D721Med (cell line): ENCODE data around the gene HSPG2.

Experiments used
- DNase-seq: peaks from one replicate; pipeline ENCODE4 v3.0.0; 2011; ENCODE audit warnings: low spot score; ENCODE audit not compliant: insufficient read length
- FAIRE-seq: peaks from 2 replicates; lab custom pipeline; 2011; peaks lifted over from hg19 to GRCh38; lab: Jason Lieb, UNC
- TF ChIP-seq, protein P1 (sequence below): IDR thresholded peaks from 2 replicates; pipeline ENCODE4 v1.5.1; 2012; ENCODE audit warnings: mild to moderate bottlenecking, control low read depth; ENCODE audit not compliant: insufficient read depth; ENCODE audit errors: missing control alignments

Gene HSPG2

DNA sequence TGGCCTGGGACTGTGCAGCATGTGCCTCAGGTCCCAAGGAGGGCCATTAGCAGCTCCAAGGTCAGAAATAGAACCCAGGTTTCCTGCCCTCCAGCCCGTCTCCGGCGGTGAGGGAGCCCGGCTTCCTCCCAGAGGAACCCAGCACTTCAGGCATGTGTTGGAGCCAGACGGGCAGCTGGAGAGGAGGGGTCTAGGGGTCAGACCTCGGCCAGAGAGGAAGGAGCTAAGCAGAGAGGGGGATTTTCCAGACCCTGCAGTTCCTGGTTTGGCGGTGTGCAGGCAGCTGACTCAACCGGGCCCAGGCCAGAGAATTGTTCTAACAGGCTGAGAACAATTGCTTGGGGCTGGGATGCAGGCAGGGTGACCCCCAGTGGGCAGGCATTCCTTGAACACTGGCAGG is 37.1 kb downstream of the HSPG2 start:
- FAIRE-seq (no peak), DNase-seq (no peak)
- TF ChIP-seq, protein P1, sequence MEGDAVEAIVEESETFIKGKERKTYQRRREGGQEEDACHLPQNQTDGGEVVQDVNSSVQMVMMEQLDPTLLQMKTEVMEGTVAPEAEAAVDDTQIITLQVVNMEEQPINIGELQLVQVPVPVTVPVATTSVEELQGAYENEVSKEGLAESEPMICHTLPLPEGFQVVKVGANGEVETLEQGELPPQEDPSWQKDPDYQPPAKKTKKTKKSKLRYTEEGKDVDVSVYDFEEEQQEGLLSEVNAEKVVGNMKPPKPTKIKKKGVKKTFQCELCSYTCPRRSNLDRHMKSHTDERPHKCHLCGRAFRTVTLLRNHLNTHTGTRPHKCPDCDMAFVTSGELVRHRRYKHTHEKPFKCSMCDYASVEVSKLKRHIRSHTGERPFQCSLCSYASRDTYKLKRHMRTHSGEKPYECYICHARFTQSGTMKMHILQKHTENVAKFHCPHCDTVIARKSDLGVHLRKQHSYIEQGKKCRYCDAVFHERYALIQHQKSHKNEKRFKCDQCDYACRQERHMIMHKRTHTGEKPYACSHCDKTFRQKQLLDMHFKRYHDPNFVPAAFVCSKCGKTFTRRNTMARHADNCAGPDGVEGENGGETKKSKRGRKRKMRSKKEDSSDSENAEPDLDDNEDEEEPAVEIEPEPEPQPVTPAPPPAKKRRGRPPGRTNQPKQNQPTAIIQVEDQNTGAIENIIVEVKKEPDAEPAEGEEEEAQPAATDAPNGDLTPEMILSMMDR = no peak

DNA sequence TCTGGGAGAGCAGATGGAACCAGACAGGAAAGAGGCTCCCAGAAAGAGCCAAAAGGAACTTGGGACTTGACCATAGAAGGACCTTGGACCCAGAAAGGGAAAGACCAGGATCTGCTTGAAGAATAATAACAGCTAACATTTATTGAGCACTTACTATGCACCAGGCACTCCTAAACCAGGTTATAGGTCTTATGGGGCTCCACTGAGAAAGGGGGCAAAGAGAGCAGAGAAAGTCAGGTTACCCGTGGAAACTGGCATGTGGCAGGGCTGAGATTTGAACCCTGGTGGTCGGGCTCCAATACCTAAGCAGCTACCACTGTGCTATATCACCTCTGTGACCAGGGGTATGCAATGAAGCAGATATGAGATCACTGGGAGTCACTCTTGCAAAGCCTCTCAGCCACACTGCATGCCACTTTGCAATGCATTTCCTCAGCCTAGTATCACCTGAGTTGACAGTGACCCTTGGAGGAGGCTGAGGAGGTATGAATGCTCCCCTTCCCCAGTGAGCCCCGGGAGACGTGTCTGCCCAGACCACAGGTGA is 37.8 kb downstream of the HSPG2 start:
- TF ChIP-seq, protein P1 = no peak
- FAIRE-seq (no peak), DNase-seq (no peak)

DNA sequence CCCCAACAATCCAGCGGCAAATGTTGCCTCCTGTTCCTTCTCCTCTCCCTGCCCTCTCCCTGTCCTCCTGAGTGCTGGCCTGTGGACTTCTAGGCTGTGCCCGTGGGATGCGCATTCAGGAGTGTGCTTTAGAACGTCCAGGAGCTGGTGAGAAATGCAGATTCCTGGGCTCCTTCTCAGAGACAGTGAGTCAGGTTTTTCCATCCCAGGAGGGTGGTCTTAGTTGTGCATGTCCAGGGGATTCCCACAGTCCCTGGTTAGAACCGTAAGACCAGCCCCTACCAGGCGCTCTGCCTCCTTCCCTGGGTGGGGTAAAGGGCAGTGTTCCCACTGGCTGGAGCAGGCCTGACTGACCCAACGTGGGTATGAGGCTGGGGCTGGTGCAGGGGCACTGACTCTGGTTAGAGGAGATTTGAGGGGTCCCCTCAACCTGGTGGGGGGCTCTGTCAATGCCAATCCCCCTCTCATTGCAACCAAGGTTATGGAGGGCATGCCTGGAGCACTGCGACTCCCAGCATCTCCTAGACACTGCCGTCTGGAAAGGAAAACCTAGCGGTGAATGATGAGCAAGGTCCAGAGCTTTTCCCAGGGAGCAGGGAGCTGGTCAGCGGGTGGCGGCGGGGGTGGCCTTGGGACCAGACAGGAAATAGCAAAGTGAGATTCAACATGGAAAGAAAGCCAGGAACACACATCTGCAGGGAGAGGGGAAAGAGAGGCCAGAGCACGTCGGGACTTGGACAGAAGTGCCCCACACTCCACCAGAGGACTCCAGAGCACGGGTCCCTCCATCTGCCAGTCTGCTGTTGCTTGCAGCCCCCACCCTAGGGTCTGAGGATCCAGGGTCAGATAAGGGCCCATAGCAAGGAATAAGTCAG is 38.5 kb downstream of the HSPG2 start:
- FAIRE-seq = no peak
- DNase-seq = no peak
- TF ChIP-seq, protein P1 = no peak

GRCh38 chr1:21897844-21898243 is 39.3 kb downstream of the HSPG2 start:
- TF ChIP-seq, protein P1 = no peak
- no peak for DNase-seq
- no peak for FAIRE-seq

DNA sequence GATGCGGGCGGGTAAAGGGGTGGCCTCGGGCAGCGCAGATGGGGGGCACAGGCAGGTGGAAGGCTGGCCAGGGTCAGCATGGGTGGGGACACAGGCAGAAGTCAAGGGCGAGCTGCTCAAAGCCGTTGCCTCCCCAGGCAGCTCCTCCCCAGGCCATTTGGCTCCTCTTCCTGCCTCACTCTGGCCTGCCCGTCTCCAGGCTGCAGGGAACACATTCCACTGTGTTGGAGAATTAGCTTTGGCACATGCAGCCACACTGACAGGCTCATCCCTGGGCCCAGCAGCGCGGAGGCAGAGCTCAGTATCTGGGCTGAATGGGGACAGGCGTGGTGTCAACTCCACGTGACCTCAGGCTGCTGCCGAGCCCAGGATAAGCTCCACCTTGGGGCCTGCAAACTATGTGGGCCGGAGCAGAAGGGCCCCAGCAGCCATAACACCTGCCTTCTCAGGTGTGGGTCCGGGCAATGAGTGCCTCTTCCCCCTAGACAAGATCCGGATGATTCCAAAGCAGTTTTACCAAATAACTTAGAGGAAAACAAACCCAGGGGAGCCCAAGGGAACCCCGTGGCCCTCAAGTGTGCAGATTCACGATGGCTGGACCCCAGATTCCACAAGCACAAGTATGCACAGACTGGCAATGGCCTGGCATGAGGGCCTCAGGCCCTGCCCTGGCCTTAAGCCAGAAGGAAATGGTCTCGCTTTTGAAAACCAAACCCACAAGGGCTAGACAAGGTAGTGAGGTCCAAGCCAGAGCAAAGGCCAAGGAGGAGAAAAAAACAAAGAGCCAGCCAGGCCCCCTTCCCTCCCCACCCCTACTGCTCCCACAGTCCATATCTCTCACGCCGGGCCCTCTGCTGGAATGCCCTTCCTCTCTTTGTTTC is 40.2 kb downstream of the HSPG2 start:
- FAIRE-seq (no peak), DNase-seq (no peak)
- TF ChIP-seq, protein P1 = no peak

- TF ChIP-seq, protein P1 = no peak
- no peak for DNase-seq
- FAIRE-seq = no peak
Measured at GRCh38 chr1:21896026-21896425, 41.1 kb downstream of the HSPG2 start.
